ENCODE results near the gene CDH12. TPM values are rescaled to one million over a fixed set of nuclear protein-coding genes. Genes with fewer than 3 reads are reported as not detected.

Gene CDH12
- total RNA-seq, 4 donors from 2014 or later = 0.19 to 0.91 (median 0.47) TPM

DNA sequence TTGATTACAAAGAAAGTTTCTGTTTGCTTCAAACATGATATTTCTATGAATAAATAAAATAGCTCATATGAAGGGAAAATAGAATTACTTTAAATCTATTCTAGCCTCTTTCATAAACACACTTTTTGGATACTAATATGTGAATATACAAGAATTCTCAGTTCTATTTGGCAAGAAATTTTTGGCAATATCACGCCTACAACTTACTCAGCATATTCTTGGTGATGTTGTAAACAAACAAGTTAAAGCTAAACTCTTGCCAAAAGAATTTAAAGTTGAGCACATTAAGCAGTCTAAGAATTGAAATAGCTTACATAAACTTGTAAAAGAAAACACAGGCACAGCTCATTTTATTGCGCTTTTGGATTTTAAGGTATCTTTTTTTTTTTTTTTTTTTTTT, 209.8 kb downstream of the CDH12 start:
- H3K4me3 ChIP-seq (ENCODE audit: low read depth, poor library complexity, severe bottlenecking) = no peak overlapping the region
- no peak for DNase-seq (ENCODE audit: low spot score in 2 of 2)
- TF ChIP-seq, protein P1, sequence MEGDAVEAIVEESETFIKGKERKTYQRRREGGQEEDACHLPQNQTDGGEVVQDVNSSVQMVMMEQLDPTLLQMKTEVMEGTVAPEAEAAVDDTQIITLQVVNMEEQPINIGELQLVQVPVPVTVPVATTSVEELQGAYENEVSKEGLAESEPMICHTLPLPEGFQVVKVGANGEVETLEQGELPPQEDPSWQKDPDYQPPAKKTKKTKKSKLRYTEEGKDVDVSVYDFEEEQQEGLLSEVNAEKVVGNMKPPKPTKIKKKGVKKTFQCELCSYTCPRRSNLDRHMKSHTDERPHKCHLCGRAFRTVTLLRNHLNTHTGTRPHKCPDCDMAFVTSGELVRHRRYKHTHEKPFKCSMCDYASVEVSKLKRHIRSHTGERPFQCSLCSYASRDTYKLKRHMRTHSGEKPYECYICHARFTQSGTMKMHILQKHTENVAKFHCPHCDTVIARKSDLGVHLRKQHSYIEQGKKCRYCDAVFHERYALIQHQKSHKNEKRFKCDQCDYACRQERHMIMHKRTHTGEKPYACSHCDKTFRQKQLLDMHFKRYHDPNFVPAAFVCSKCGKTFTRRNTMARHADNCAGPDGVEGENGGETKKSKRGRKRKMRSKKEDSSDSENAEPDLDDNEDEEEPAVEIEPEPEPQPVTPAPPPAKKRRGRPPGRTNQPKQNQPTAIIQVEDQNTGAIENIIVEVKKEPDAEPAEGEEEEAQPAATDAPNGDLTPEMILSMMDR (IDR thresholded peaks at IDR 0.05) = no peak
- no peak for TF ChIP-seq POLR2A (IDR thresholded peaks at IDR 0.05)
- WGBS, 2 donors = 36 to 37% methylated on average over 2 of the region's 2 CpGs
- intact Hi-C loops (cut with DNase I; ENCODE audit: low total_unique reads) = no loop called here

DNA sequence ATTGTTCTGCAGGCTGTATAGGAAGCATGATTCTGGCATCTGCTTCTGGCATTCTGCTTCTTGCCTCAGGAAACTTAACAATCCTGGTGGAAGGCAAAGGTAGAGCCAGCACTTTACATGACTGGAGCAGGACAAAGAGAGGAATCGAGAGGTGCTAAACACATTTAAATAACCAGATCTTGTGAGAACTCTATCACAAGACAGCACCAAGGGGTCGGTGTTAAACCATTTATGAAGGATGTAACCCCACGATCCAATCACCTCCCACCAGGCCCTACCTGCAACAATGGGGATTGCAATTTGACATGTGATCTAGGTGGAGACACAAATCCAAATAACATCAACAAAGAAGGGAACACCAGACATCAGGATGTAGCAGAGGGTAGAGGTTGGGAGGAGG, 221.5 kb downstream of the CDH12 start:
- H3K4me3 ChIP-seq (ENCODE audit: low read depth, poor library complexity, severe bottlenecking) = no peak overlapping the region
- intact Hi-C loops (cut with DNase I; ENCODE audit: low total_unique reads) = no loop called here
- 66 to 67% methylated on average over 3 of the region's 3 CpGs for WGBS, 2 donors
- TF ChIP-seq POLR2A (IDR thresholded peaks at IDR 0.05) = no peak
- TF ChIP-seq, protein P1 (IDR thresholded peaks at IDR 0.05) = no peak
- no peak for DNase-seq (ENCODE audit: low spot score in 2 of 2)

DNA sequence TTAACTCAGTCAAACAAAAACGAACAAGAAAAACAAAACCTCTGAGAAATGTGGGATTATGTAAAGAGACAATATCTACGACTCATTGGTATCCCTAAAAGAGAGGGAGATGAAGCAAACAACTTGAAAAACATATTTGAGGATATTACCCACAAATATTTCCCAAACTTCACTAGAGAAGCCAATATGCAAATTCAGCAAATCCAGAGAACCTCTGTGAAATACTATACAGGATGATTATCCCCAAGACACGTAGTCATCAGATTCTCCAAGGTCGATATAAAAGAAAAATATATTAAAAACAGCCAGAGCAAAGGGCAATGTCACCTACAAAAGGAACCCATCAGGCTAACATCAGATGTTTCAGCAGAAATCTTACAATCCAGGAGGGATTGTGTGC, 226.1 kb downstream of the CDH12 start:
- H3K4me3 ChIP-seq (ENCODE audit: low read depth, poor library complexity, severe bottlenecking) = no peak overlapping the region
- DNase-seq (ENCODE audit: low spot score in 2 of 2) = no peak
- 85 to 93% methylated on average over 4 of the region's 4 CpGs for whole genome bisulfite sequencing, 2 donors
- TF ChIP-seq POLR2A (IDR thresholded peaks at IDR 0.05) = no peak
- TF ChIP-seq, protein P1 (IDR thresholded peaks at IDR 0.05) = no peak
- intact Hi-C loops (cut with DNase I; ENCODE audit: low total_unique reads) = no loop called here

DNA sequence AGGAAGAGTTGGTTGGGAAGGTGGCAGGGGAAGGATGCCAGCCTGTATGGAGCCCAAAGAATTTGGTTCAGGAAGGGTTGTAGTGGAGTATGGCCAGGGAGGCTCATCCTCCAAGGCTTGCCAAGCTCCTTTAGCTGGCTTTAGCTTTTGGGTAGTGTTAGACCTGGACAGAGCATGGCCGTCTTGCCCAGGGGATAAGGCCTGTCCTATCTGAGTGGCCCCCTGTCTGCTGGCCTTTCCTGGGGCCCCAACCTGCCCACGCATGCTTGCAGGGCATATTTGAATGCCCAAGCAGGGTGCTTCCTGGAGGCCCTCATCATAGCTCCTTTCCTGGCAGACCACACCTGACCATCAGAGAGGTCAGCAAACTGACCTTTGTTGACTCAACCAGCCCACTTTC, 227.7 kb downstream of the CDH12 start:
- WGBS, 2 donors = 91% methylated on average over 2 of the region's 2 CpGs
- H3K4me3 ChIP-seq (ENCODE audit: low read depth, poor library complexity, severe bottlenecking) = no peak overlapping the region
- no peak for TF ChIP-seq POLR2A (IDR thresholded peaks at IDR 0.05)
- TF ChIP-seq, protein P1 (IDR thresholded peaks at IDR 0.05) = no peak
- no peak for DNase-seq (ENCODE audit: low spot score in 2 of 2)
- intact Hi-C loops (cut with DNase I; ENCODE audit: low total_unique reads) = no loop called here

DNA sequence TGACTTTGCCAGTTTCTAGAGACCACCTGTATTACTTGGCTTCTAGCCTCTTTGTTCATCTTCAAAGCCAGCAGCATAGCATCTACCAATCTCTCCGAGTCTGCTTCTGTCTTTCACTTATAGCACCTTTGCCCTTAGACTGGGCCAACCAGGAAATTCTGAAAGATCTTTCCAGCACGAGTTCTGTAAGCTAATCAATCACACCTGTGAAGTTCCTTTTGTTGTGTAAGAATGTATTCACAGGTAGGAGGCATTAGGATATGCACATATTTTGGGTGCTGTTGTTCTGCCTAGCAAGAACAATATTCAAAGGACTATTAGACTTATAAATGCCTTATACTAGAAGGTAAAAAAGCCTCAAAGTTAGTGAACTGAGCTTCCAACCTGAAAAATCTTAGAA, 232.1 kb downstream of the CDH12 start:
- 22 to 24% methylated on average over 2 of the region's 2 CpGs for whole genome bisulfite sequencing, 2 donors
- intact Hi-C loops (cut with DNase I; ENCODE audit: low total_unique reads) = no loop called here
- no peak overlapping the region for H3K4me3 ChIP-seq (ENCODE audit: low read depth, poor library complexity, severe bottlenecking)
- TF ChIP-seq POLR2A (IDR thresholded peaks at IDR 0.05) = no peak
- no peak for DNase-seq (ENCODE audit: low spot score in 2 of 2)

DNA sequence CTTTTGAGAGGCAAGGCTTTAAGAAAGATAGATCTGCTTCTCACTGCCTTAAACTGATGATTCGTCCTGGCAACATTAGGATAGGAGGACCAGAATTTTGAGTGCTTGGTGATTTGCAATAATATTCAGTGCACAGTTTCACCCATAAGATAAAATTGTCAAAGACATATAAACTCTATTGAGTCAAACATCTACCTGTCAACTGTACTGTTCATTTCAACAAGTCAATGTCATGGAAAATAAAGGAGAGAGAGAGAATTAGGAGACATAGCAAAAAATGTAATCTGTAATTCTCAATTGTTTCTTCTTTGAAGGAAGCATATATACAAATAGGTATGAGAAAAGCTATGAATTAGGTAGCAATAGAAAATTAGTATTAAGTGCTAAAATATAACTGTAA, 237.2 kb downstream of the CDH12 start:
- no peak for DNase-seq (ENCODE audit: low spot score in 2 of 2)
- no peak overlapping the region for H3K4me3 ChIP-seq (ENCODE audit: low read depth, poor library complexity, severe bottlenecking)
- TF ChIP-seq, protein P1 (IDR thresholded peaks at IDR 0.05) = no peak
- no peak for TF ChIP-seq POLR2A (IDR thresholded peaks at IDR 0.05)
- WGBS, 2 donors = 59 to 86% methylated on average over 1 of the region's 1 CpG
- intact Hi-C loops (cut with DNase I; ENCODE audit: low total_unique reads) = no loop called here

All from lower leg skin (tissue), 4 donors.